GM12874 (cell line): ENCODE results near the gene PEX6.

ENCODE experiments used
- TF ChIP-seq, protein P1 (sequence below): IDR thresholded peaks from 2 replicates; pipeline ENCODE4 v1.5.1; 2011; ENCODE audit warnings: low read depth, mild to moderate bottlenecking, control low read depth, low read length, moderate library complexity; ENCODE audit not compliant: insufficient read depth

Gene PEX6

DNA sequence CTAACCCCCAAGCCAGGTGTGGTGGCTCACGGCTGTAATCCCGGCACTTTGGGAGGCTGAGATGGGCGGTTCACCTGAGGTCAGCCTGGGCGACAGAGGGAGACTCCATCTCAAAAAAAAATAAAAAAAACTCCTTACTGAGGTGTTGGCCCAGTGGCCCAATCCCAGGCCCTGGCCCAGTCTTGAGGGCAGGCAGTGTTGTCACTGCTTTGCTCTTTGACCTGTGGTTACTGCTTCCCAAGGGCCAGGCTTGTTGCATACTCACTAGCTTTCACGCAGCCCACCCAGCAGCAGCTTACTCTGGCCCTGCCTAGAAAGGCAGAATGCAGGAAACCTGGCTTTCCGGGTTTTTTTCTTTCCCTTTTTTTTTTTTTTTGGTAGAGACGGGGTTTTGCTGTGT is 36.5 kb downstream of the PEX6 start:
- TF ChIP-seq, protein P1, sequence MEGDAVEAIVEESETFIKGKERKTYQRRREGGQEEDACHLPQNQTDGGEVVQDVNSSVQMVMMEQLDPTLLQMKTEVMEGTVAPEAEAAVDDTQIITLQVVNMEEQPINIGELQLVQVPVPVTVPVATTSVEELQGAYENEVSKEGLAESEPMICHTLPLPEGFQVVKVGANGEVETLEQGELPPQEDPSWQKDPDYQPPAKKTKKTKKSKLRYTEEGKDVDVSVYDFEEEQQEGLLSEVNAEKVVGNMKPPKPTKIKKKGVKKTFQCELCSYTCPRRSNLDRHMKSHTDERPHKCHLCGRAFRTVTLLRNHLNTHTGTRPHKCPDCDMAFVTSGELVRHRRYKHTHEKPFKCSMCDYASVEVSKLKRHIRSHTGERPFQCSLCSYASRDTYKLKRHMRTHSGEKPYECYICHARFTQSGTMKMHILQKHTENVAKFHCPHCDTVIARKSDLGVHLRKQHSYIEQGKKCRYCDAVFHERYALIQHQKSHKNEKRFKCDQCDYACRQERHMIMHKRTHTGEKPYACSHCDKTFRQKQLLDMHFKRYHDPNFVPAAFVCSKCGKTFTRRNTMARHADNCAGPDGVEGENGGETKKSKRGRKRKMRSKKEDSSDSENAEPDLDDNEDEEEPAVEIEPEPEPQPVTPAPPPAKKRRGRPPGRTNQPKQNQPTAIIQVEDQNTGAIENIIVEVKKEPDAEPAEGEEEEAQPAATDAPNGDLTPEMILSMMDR: no peak

DNA sequence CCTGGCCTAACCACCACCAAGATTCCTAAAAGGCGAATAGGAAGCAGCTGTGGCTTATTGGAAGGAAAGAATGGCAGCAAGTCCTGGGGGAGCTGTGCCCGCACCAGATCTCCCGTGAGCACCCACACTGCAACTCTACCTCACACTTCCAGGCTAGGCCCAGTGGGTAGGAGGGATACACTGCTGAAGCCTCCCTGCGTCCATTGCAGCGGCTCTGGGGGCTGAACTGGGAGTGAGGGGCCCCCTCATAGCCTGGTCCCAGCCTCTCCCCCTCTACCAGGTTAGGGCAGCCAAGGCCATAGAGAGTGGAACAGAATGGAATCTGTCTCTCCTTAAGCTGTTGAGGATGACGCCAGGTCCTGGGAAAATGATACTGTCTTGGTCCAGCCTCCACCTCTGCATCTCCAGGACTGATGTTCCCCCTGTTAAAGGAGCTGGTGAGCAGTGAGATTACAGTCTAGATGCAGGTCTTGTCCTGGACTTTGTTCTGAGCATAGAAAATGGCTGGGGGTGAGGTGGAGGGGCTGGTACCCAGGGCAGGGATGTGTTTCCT is 38.4 kb downstream of the PEX6 start:
- TF ChIP-seq, protein P1: no peak

DNA sequence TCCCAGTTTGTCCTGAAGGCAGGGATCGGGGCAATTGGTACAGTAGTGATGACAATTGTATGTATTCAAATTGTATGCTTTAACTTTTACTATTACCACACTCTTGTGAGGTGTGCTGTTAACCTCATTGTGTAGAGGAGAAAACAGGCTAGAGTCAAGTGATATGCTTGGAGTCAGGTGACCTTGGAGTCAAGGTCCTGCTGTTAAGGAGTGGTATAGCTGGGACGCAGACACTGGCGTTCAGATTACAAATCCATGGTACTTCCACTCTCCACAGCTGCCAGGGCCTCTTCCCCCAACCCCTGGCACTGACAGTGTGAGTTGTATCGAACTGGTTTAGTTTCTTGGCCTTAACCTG is 39.2 kb downstream of the PEX6 start:
- TF ChIP-seq, protein P1: no peak

DNA sequence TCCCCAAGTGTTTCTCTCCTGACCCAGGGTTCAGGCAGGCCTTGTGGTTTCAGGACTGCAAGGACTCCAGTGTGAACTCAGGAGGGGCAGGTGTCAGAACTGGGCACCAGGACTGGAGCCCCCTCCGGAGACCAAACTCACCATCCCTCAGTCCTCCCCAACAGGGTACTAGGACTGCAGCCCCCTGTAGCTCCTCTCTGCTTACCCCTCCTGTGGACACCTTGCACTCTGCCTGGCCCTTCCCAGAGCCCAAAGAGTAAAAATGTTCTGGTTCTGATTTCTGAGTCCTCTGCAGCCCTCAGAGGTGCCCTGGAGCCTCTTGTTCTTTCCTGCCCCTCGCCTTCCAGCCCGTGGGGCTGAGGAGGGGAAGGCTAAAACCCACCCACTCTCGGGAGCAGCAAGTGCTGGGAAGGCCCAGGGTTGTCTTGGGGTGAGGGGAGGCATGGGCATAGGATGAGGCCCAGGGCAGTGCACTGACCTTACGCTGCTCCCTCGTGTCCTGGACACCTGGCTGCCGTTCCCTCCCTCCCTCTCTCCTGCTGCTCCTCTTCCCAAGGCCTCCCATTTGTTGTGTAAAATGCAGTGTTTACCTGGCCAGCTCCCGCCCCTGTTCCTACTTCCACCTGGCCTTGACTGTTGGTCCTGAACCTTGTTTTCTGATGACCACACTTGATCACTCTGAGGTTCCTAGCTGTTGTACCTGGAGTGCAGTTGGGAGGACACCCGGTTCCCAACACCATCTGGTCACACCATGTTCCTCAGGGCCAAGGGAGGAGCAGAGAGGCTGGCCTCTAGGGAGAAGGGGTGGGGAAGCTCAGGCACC is 39.8 kb downstream of the PEX6 start:
- TF ChIP-seq, protein P1: no peak

DNA sequence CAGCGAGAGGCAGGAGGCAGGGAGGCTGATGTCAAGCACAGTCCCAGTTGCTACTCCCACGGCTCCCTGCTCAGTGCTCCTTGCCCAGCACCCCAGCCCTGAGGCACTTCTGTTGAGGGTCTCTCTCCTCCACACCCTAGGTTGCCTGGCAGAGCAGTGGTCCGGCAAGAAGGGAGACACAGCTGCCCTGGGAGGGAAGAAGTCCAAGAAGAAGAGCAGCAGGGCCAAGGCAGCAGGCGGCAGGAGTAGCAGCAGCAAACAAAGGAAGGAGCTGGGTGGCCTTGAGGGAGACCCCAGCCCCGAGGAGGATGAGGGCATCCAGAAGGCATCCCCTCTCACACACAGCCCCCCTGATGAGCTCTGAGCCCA is 40.6 kb downstream of the PEX6 start:
- TF ChIP-seq, protein P1: no peak

DNA sequence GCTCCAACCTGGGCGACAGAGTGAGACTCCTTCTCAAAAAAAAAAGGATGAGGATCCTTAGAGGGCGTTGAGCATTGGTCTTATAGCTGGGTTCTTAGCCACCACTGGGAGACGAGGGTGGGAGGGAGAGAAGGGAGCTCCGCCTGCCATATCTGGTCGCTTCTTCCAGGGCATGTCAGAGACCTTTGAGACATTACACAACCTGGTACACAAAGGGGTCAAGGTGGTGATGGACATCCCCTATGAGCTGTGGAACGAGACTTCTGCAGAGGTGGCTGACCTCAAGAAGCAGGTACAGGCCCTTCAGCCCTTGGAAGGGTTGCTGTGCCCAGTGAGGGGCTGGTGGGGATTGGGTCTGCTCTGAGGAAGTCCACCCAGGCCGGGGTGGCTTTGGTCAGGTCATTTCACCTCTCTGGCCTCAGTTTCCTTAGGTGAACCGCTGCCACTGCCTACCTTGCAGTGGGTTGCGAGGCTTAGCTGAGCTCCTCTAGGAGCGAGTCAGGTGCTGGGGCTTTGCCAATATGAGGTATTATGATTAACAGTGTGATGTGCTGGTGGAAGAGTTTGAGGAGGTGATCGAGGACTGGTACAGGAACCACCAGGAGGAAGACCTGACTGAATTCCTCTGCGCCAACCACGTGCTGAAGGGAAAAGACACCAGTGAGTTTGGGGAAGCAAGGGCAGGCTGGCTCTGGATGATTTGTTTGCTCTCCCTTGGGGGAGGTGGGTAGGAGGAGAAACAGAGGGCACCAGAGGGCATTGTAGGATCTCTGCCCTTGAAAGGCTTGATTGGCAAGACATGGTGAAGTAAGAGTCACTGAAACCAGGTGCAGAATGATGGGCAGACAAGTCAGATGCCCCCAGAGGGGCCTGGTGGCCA is 41.2 kb downstream of the PEX6 start:
- TF ChIP-seq, protein P1: no peak

DNA sequence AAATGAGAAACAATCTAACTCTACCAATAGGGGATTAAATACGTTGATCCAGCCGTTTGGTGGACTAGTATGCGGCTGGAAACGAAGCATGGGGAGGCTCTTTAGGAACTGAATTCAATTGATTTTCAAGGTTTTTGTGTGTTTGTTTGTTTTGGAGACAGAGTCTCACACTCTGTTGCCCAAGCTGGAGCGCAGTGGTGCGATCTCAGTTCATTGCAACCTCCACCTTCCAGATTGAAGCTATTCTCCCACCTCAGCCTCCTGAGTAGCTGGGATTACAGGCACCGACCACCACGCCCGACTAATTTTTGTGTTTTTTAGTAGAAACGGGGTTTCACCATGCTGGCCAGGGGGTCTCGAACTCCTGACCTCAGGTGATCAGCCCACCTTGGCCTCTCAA is 42.6 kb downstream of the PEX6 start:
- TF ChIP-seq, protein P1: no peak
